GM19468 (cell line): ENCODE results near the gene MRM2.

Source experiments
- ATAC-seq: cut with Tn5 transposase; IDR thresholded peaks from one replicate; pipeline ENCODE4 v1.9.1; 2021; ENCODE audit warnings: mild to moderate bottlenecking, moderate library complexity, moderate number of reproducible peaks; ENCODE audit not compliant: unreplicated experiment; ENCODE audit errors: extremely low read depth

The MRM2 gene

GRCh38 chr7:2195400-2196246 lies 46.4 kb downstream of the MRM2 start:
- no peak for ATAC-seq

GRCh38 chr7:2193575-2194305 lies 48.3 kb downstream of the MRM2 start:
- ATAC-seq = no peak

- no peak for ATAC-seq
Observed at GRCh38 chr7:2192831-2193534, 49.0 kb downstream of the MRM2 start.

GRCh38 chr7:2191016-2191415 lies 51.0 kb downstream of the MRM2 start:
- no peak for ATAC-seq

GRCh38 chr7:2190531-2190930 lies 51.5 kb downstream of the MRM2 start:
- no peak for ATAC-seq

GRCh38 chr7:2186166-2186565 lies 55.8 kb downstream of the MRM2 start:
- no peak for ATAC-seq

- no peak for ATAC-seq
Observed at GRCh38 chr7:2185715-2186114, 56.3 kb downstream of the MRM2 start.
